B cell (primary cell): ENCODE data around the gene TANGO6.

Experiments used
- CTCF ChIP-seq: fragments of 200-600 bp; IDR thresholded peaks from one replicate; pipeline ENCODE4 v1.8.0; 2022; ENCODE audit warnings: antibody characterized with exemption, mild to moderate bottlenecking
- EZH2 ChIP-seq: IDR thresholded peaks from 2 replicates; pipeline ENCODE4 v1.6.1; 2012; ENCODE audit warnings: borderline replicate concordance, low read depth, mild to moderate bottlenecking, moderate library complexity, low read length; ENCODE audit not compliant: insufficient read depth, poor library complexity, severe bottlenecking

DNA sequence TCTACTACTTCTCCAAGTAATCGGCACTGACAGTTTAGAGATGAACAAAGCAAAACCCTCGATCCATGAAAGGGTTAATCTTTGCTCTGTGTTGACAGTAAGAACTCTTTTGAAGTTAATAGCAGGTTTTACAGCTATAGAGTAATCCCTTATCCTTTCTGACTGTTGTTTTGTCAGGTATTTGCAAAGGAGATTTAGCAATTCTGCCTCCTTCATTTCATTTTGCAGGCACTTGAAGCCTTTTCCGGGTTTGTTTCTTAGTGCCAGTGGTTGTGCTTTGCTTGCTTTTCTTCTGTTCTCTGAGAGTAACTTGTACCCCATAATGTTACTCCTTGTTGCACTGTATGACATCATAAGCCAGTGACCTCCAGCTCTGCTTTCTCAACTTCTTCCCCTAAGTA is 64.5 kb downstream of the TANGO6 start:
- TF ChIP-seq EZH2 = no peak
- TF ChIP-seq CTCF = no peak
